GM18907 (cell line): ENCODE results near the gene DST.
"Not testable (repeated sequence)": the region's sequence is repeated elsewhere in the genome, so short reads cannot be mapped to it uniquely, and the experiment has no call there.

Experiments
- ATAC-seq: cut with Tn5 transposase; IDR thresholded peaks from one replicate; pipeline ENCODE4 v1.9.1; 2021; ENCODE audit warnings: mild to moderate bottlenecking, moderate library complexity; ENCODE audit not compliant: unreplicated experiment

DST gene

GRCh38 chr6:56663344-56663743 is 20.7 kb upstream of the DST start:
- no peak for ATAC-seq

- not testable (repeated sequence) for ATAC-seq
Observed at GRCh38 chr6:56661338-56661737, 18.6 kb upstream of the DST start.

GRCh38 chr6:56660381-56660730 is 17.7 kb upstream of the DST start:
- no peak for ATAC-seq

- ATAC-seq: peak; percentile 95
Observed at GRCh38 chr6:56659721-56660380, 17.2 kb upstream of the DST start.

- ATAC-seq: no peak
Observed at GRCh38 chr6:56658326-56658725, 15.6 kb upstream of the DST start.

GRCh38 chr6:56657354-56657753 is 14.7 kb upstream of the DST start:
- no peak for ATAC-seq

GRCh38 chr6:56656466-56656865 is 13.8 kb upstream of the DST start:
- ATAC-seq: no peak

- no peak for ATAC-seq
Observed at GRCh38 chr6:56655996-56656395, 13.3 kb upstream of the DST start.

- ATAC-seq: no peak
Observed at GRCh38 chr6:56655249-56655648, 12.6 kb upstream of the DST start.

- no peak for ATAC-seq
Observed at GRCh38 chr6:56652994-56653393, 10.3 kb upstream of the DST start.

- ATAC-seq: no peak
Observed at GRCh38 chr6:56652231-56652630, 9.5 kb upstream of the DST start.

- ATAC-seq: no peak
Observed at GRCh38 chr6:56650191-56650590, 7.5 kb upstream of the DST start.

GRCh38 chr6:56649782-56650181 is 7.1 kb upstream of the DST start:
- ATAC-seq: no peak

GRCh38 chr6:56649053-56649769 is 6.5 kb upstream of the DST start:
- no peak for ATAC-seq

- ATAC-seq: no peak
Observed at GRCh38 chr6:56647172-56647762, 4.6 kb upstream of the DST start.

GRCh38 chr6:56644366-56644765 is 1.7 kb upstream of the DST start:
- no peak for ATAC-seq

GRCh38 chr6:56643379-56644089 is 845 bp upstream of the DST start:
- ATAC-seq: no peak

GRCh38 chr6:56640374-56640773 is 2.3 kb downstream of the DST start:
- no peak for ATAC-seq

GRCh38 chr6:56638760-56639159 is 3.9 kb downstream of the DST start:
- no peak for ATAC-seq

- ATAC-seq: no peak
Observed at GRCh38 chr6:56637640-56638039, 5.0 kb downstream of the DST start.

- ATAC-seq: no peak
Observed at GRCh38 chr6:56628105-56628504, 14.6 kb downstream of the DST start.

GRCh38 chr6:56625356-56625755 is 17.3 kb downstream of the DST start:
- no peak for ATAC-seq
